Fibroblast of the conjunctiva (primary cell): ENCODE measurements around the gene MYO1A.
"Not testable (repeated sequence)": the region's sequence is repeated elsewhere in the genome, so short reads cannot be mapped to it uniquely, and the experiment has no call there.

Experiments used
- DNase-seq: peaks from one replicate; pipeline ENCODE4 v3.0.0-alpha.2; 2010; ENCODE audit warnings: low read depth

Gene MYO1A

GRCh38 chr12:57046947-57047890 is 2.7 kb downstream of the MYO1A start:
- no peak for DNase-seq

GRCh38 chr12:57046086-57046791 is 3.7 kb downstream of the MYO1A start:
- DNase-seq, result no peak

- DNase-seq, result no peak
These were observed 5.0 kb downstream of the MYO1A start for GRCh38 chr12:57044889-57045288.

GRCh38 chr12:57044468-57044867 is 5.5 kb downstream of the MYO1A start:
- no peak for DNase-seq

- DNase-seq, result no peak
These were observed 7.2 kb downstream of the MYO1A start for GRCh38 chr12:57042695-57043094.

GRCh38 chr12:57040750-57041149 is 9.2 kb downstream of the MYO1A start:
- DNase-seq, result no peak

GRCh38 chr12:57040211-57040610 is 9.7 kb downstream of the MYO1A start:
- DNase-seq, result no peak

GRCh38 chr12:57039016-57039798 is 10.7 kb downstream of the MYO1A start:
- DNase-seq, result no peak

GRCh38 chr12:57037264-57037663 is 12.7 kb downstream of the MYO1A start:
- DNase-seq, result no peak

GRCh38 chr12:57033431-57033830 is 16.5 kb downstream of the MYO1A start:
- DNase-seq, result no peak

- DNase-seq, result no peak
These were observed 18.1 kb downstream of the MYO1A start for GRCh38 chr12:57031789-57032188.

- no peak for DNase-seq
These were observed 18.7 kb downstream of the MYO1A start for GRCh38 chr12:57031138-57031725.

GRCh38 chr12:57029457-57029856 is 20.5 kb downstream of the MYO1A start:
- DNase-seq, result no peak

- no peak for DNase-seq
These were observed 22.1 kb downstream of the MYO1A start for GRCh38 chr12:57027805-57028153.

- no peak for DNase-seq
These were observed 22.7 kb downstream of the MYO1A start for GRCh38 chr12:57027011-57027804.

- no peak for DNase-seq
These were observed 24.7 kb downstream of the MYO1A start for GRCh38 chr12:57025196-57025595.

- not testable (repeated sequence) for DNase-seq
These were observed 27.6 kb downstream of the MYO1A start for GRCh38 chr12:57022324-57022723.

GRCh38 chr12:57019983-57020719 is 29.8 kb downstream of the MYO1A start:
- no peak for DNase-seq

GRCh38 chr12:57018906-57019305 is 31.0 kb downstream of the MYO1A start:
- DNase-seq, result no peak

- DNase-seq, result not testable (repeated sequence)
These were observed 31.6 kb downstream of the MYO1A start for GRCh38 chr12:57018353-57018752.

GRCh38 chr12:57016348-57016747 is 33.6 kb downstream of the MYO1A start, which contains the start of gene TAC3:
Gene TAC3, minus strand, starts transcription at chr12:57016529. Its CDS starts 732 bp downstream, at chr12:57015797.
- no peak for DNase-seq
